HCT116 (cell line): ENCODE data around the gene CBFA2T2.

ENCODE experiments used
- CBX3 ChIP-seq: IDR thresholded peaks from 2 replicates; pipeline ENCODE4 v1.6.1; 2012; ENCODE audit warnings: low read depth
- CTCF ChIP-seq, 3 experiments: fragments of 200-600 bp in 1 of 3; sonication (generic) in 1 of 3; IDR thresholded peaks in 2 of 3; conservative IDR thresholded peaks in 1 of 3; 2 replicates each; pipeline ENCODE4 v1.5.1; 2012 to 2017; ENCODE audit warnings: low read depth in 2 of 3, low read length in 2 of 3, antibody characterized with exemption in 1 of 3, borderline replicate concordance in 1 of 3, control low read depth in 1 of 3, mild to moderate bottlenecking in 1 of 3, mixed read lengths in 1 of 3, mixed run types in 1 of 3, moderate library complexity in 1 of 3; ENCODE audit not compliant: insufficient read depth in 1 of 3
- EZH2 ChIP-seq: fragments of 200-600 bp; sonication (generic); IDR thresholded peaks from 2 replicates; pipeline ENCODE4 v1.6.1; 2017; ENCODE audit warnings: antibody characterized with exemption, mixed run types
- EZH2phosphoT487 ChIP-seq: fragments of 200-600 bp; IDR thresholded peaks from 2 replicates; pipeline ENCODE4 v1.6.1; 2018; ENCODE audit warnings: antibody characterized with exemption, borderline replicate concordance
- JUND ChIP-seq: IDR thresholded peaks from 2 replicates; pipeline ENCODE4 v1.6.1; 2012
- POLR2A ChIP-seq: IDR thresholded peaks from 2 replicates; pipeline ENCODE4 v1.7.0; 2011; ENCODE audit warnings: borderline replicate concordance; ENCODE audit not compliant: insufficient read depth, insufficient read length; ENCODE audit errors: extremely low read depth
- POLR2AphosphoS5 ChIP-seq: IDR thresholded peaks from 2 replicates; pipeline ENCODE4 v1.6.1; 2011; ENCODE audit warnings: mild to moderate bottlenecking, low read depth, low read length, moderate library complexity
- RAD21 ChIP-seq: IDR thresholded peaks from 2 replicates; pipeline ENCODE4 v1.6.1; 2012; ENCODE audit warnings: low read depth, mild to moderate bottlenecking
- SP1 ChIP-seq: IDR thresholded peaks from 2 replicates; pipeline ENCODE4 v1.6.1; 2012; ENCODE audit warnings: low read depth
- SRF ChIP-seq: IDR thresholded peaks from 2 replicates; pipeline ENCODE4 v1.6.1; 2012; ENCODE audit warnings: low read depth
- YY1 ChIP-seq: IDR thresholded peaks from 2 replicates; pipeline ENCODE4 v1.6.1; 2011; ENCODE audit warnings: low read length, low read depth, moderate library complexity, mild to moderate bottlenecking; ENCODE audit not compliant: insufficient replicate concordance; ENCODE audit errors: extremely low read depth
- ZBTB33 ChIP-seq: IDR thresholded peaks from 2 replicates; pipeline ENCODE4 v1.6.1; 2011; ENCODE audit warnings: mild to moderate bottlenecking, low read length, moderate library complexity; ENCODE audit not compliant: insufficient replicate concordance; ENCODE audit errors: extremely low read depth
- ZFX ChIP-seq: fragments of 450-650 bp; IDR thresholded peaks from 2 replicates; pipeline ENCODE4 v1.6.1; 2017
- ZNF274 ChIP-seq: fragments of 200-500 bp; sonication (Bioruptor generic); IDR thresholded peaks from 2 replicates; pipeline ENCODE4 v1.6.1; 2014; ENCODE audit warnings: mild to moderate bottlenecking, low read depth, low read length, inconsistent platforms

GRCh38 chr20:33604084-33604990 is 114.4 kb downstream of the CBFA2T2 start:
- TF ChIP-seq EZH2 = no peak
- no peak for TF ChIP-seq CTCF (IDR thresholded peaks at IDR 0.05 in 2 of 3, conservative IDR thresholded peaks at IDR 0.05 in 1 of 3; ENCODE audit: borderline replicate concordance in 1 of 3, insufficient read depth in 1 of 3, low read depth in 2 of 3, low read length in 2 of 3)
- no peak for TF ChIP-seq EZH2phosphoT487
- no peak for TF ChIP-seq ZNF274
- TF ChIP-seq JUND = no peak
- TF ChIP-seq YY1 = no peak
- TF ChIP-seq RAD21 = no peak
- TF ChIP-seq POLR2A = no peak
- no peak for TF ChIP-seq POLR2AphosphoS5
- TF ChIP-seq CBX3 = no peak
- no peak for TF ChIP-seq SRF
- TF ChIP-seq ZFX = no peak
- no peak for TF ChIP-seq SP1
- no peak for TF ChIP-seq ZBTB33
